Cardiac muscle cell (in vitro differentiated cells and primary cell): ENCODE results near the gene ZSCAN22. TPM values are rescaled to one million over a fixed set of nuclear protein-coding genes. Genes with fewer than 3 reads are reported as not detected.

Source experiments
- DNase-seq, 2 donors: peaks; one replicate each; pipeline versions ENCODE4 v3.0.0 to v3.0.0-alpha.2; 2010 to 2017; ENCODE audit warnings: low read depth in 1 of 2, low spot score in 1 of 2
- H3K27ac ChIP-seq: fragments of 200-600 bp; sonication (generic); 2 replicates; pipeline ENCODE4 v1.5.1; 2016
- H3K27me3 ChIP-seq: fragments of 200-600 bp; sonication (generic); 2 replicates; pipeline ENCODE4 v1.6.0; 2016; ENCODE audit warnings: control low read depth
- H3K36me3 ChIP-seq: fragments of 200-600 bp; sonication (generic); 2 replicates; pipeline ENCODE4 v1.5.1; 2016; ENCODE audit warnings: control low read depth
- H3K4me1 ChIP-seq: fragments of 200-600 bp; sonication (generic); 2 replicates; pipeline ENCODE4 v1.8.1; 2017; ENCODE audit warnings: low read depth, mild to moderate bottlenecking, mixed run types
- H3K4me3 ChIP-seq: fragments of 200-600 bp; sonication (generic); 2 replicates; pipeline ENCODE4 v1.5.1; 2016; ENCODE audit warnings: mild to moderate bottlenecking
- H3K9me3 ChIP-seq: fragments of 200-600 bp; sonication (generic); 2 replicates; pipeline ENCODE4 v1.5.1; 2017; ENCODE audit warnings: low read depth, mild to moderate bottlenecking, control low read depth
- CTCF ChIP-seq: IDR thresholded peaks from 2 replicates; pipeline ENCODE4 v1.5.1; 2012; ENCODE audit warnings: low read depth, mild to moderate bottlenecking, low read length
- polyA plus RNA-seq: library from polyadenylated mRNA; unstranded; fragments of >200 nt; fragmentation: Nextera tagmentation; extraction: Ambion mirVana; gene quantifications from 2 replicates; pipeline ENCODE4 v1.2.1, GENCODE V29; 2016
- total RNA-seq: library from RNA; depleted of rRNA; stranded (reverse); fragments of >200 nt; gene quantifications from 2 replicates; pipeline ENCODE4 v1.2.3, GENCODE V29; 2016

Gene ZSCAN22
- total and polyA plus RNA-seq, 2 experiments from 2014 or later: 2.5 to 4.2 TPM

GRCh38 chr19:58351558-58351878, 24.7 kb downstream of the ZSCAN22 start:
- DNase-seq: no peak
- H3K4me1 ChIP-seq: no peaks in the 10 kb centered on the region
- TF ChIP-seq CTCF: no peak
- no peak overlapping the region for H3K4me3 ChIP-seq
- no peaks in the 10 kb centered on the region for H3K27me3 ChIP-seq
- H3K36me3 ChIP-seq: no peaks in the 10 kb centered on the region
- H3K27ac ChIP-seq: no peak overlapping the region
- no peaks in the 10 kb centered on the region for H3K9me3 ChIP-seq

DNA sequence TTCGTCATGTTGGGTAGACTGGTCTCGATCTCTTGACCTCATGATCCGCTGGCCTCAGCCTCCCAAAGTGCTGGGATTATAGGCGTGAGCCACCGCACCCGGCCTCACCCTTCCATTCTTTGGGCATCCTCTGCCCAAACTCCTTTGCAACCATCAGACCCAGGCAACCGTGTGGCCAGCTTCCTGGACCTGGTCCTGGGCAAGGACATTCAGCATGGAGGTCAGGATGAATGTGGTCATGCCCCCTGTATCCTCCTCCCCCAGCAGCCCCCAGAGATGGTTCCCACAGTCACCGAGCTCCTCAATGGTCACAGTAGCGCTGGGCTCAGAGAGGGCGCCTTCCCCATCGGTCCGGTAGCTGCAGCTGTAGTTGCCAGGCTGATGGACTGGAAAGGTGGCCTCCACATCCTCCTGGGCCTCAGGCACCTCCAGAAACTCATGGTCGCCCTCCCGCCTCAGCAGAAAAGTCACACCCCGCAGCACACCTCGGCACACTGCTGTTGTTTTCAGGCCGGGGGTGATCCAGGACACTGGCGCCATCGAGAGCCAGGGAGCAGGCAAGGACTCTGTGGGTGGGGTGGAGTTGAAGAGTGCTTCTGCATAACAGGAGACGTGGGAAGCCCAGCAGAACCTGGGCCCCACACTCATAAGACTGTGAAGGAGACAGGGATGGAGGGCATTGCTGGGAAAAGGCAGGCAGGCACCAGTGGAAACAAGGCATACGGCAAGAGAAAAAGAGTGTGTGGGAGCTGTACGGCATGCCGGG, 25.4 kb downstream of the ZSCAN22 start:
- no peak for DNase-seq
- no peaks in the 10 kb centered on the region for H3K36me3 ChIP-seq
- H3K9me3 ChIP-seq: no peaks in the 10 kb centered on the region
- H3K4me3 ChIP-seq: no peak overlapping the region
- no peaks in the 10 kb centered on the region for H3K4me1 ChIP-seq
- H3K27ac ChIP-seq: no peak overlapping the region
- no peak for TF ChIP-seq CTCF
- H3K27me3 ChIP-seq: no peaks in the 10 kb centered on the region

GRCh38 chr19:58352760-58353671, 26.2 kb downstream of the ZSCAN22 start, which contains the start of gene A1BG:
Gene A1BG (minus strand): TSS chr19:58353492. CDS start chr19:58353437, 55 bp downstream.
- Histone ChIP-seq H3K4me1 (no peaks in the 10 kb centered on the region), H3K36me3 (no peaks in the 10 kb centered on the region), H3K27ac (no peak within 1 kb of the TSS), H3K27me3 (no peaks in the 10 kb centered on the region), H3K9me3 (no peaks in the 10 kb centered on the region), H3K4me3 (no peak within 1 kb of the TSS)
- no peak for TF ChIP-seq CTCF
- DNase-seq: no peak

DNA sequence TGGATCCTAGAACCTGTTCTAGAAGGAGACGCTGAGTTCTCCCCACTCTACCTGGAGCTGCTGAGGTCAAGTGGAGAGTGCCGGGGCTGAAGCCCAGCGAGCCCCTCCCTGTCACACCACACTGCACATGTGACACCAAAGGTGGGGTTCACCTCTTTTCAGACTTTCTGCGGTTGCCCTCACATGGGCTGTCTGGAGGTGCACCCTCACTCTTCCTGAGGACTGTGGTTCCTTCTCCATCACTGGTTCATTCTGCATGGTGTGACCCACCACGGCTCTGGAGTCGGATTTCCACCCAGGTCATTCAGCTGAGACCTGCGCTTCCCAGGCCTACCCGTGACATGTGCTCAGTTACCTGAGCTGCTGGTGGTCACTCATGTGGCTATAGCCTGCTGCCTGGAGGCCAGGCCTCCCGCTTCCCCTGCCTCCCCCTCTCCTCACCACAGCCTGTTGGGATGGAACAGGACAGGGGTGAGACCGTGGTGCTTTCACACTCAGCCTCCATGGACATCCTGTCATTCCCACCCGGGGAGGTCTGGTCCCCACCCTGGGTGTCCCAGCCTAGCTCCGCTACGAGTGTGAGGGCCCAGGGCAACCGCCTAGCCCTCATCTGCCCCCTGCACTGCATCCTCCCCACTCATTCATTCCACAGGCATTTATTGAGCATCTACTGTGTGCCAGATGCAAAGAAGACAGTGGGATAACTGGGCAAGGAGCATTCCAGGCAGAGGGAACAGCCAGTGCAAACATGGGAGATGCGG, 27.1 kb downstream of the ZSCAN22 start:
- no peak for DNase-seq
- Histone ChIP-seq H3K27ac (no peak overlapping the region), H3K4me1 (no peaks in the 10 kb centered on the region), H3K27me3 (no peaks in the 10 kb centered on the region), H3K9me3 (no peaks in the 10 kb centered on the region), H3K36me3 (no peaks in the 10 kb centered on the region), H3K4me3 (no peak overlapping the region)
- TF ChIP-seq CTCF: no peak

DNA sequence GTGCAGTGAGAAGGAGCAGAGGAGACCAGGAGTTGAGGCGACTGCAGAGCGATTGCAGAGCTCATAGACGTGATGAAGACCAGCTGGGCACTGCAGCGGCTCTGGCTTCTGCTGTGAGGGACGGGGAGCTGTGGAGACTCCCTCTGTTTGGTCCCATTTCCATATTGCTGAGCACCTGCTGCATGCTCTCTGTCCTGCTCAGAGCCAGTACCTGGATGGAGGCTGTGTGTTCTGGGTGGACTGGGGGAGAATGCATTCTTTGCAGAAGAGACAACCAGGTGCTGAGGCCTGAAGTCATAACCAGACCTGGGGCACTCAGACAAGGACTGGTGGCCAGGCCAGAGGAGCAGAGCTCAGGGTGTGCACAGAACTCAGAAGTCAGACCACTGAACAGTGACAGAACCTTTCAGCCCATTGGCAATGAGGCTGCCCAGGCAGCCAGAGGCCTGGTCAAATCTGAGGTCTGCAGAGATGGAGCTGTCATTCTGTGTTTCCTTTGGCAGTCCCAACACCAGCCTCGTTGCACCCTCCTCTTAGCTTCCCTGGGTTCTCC, 27.8 kb downstream of the ZSCAN22 start:
- TF ChIP-seq CTCF: no peak
- no peaks in the 10 kb centered on the region for H3K27me3 ChIP-seq
- no peak for DNase-seq

More for the DNA sequence above, 27.8 kb downstream of the ZSCAN22 start:
- Histone ChIP-seq H3K4me1 (no peaks in the 10 kb centered on the region), H3K36me3 (no peaks in the 10 kb centered on the region), H3K4me3 (no peak overlapping the region), H3K9me3 (no peaks in the 10 kb centered on the region), H3K27ac (no peak overlapping the region)
